Neuron (in vitro differentiated cells): ENCODE data around the gene KCNG1.
"Not testable (repeated sequence)": the region's sequence is repeated elsewhere in the genome, so short reads cannot be mapped to it uniquely, and the experiment has no call there.

Experiments
- H2AFZ ChIP-seq: one replicate; pipeline ENCODE4 v1.6.1; 2013; ENCODE audit warnings: low read depth, mild to moderate bottlenecking, inconsistent platforms, low read length, moderate library complexity
- H3K27me3 ChIP-seq: one replicate; pipeline ENCODE4 v1.6.1; 2013; ENCODE audit warnings: low read length; ENCODE audit not compliant: insufficient read depth
- H3K36me3 ChIP-seq: one replicate; pipeline ENCODE4 v1.6.1; 2013; ENCODE audit warnings: low read length; ENCODE audit not compliant: insufficient read depth
- H3K4me1 ChIP-seq: one replicate; pipeline ENCODE4 v1.6.1; 2013; ENCODE audit warnings: low read length; ENCODE audit not compliant: insufficient read depth
- H3K4me3 ChIP-seq: 2 replicates; pipeline ENCODE4 v1.5.1; 2013; ENCODE audit warnings: mild to moderate bottlenecking, low read length, moderate library complexity
- H3K9me3 ChIP-seq: one replicate; pipeline ENCODE4 v1.6.1; 2013; ENCODE audit warnings: low read length

KCNG1 gene

GRCh38 chr20:50982363-50982762, 40.5 kb downstream of the KCNG1 start:
- Histone ChIP-seq H3K36me3 (no peaks in the 10 kb centered on the region), H3K9me3 (no peaks in the 10 kb centered on the region), H3K27me3 (no peaks in the 10 kb centered on the region), H3K4me1 (peaks cover 15% of the 10 kb centered on the region), H3K4me3 (no peak overlapping the region), H2AFZ (no peak overlapping the region)

- Histone ChIP-seq H3K9me3 (no peaks in the 10 kb centered on the region), H2AFZ (no peak overlapping the region), H3K4me3 (no peak overlapping the region), H3K27me3 (no peaks in the 10 kb centered on the region), H3K36me3 (no peaks in the 10 kb centered on the region), H3K4me1 (peaks cover 22% of the 10 kb centered on the region)
Observed at GRCh38 chr20:50981714-50982048, 41.2 kb downstream of the KCNG1 start.

- peaks cover 22% of the 10 kb centered on the region for H3K4me1 ChIP-seq
- no peak overlapping the region for H3K4me3 ChIP-seq
- no peaks in the 10 kb centered on the region for H3K27me3 ChIP-seq
- H2AFZ ChIP-seq: no peak overlapping the region
- no peaks in the 10 kb centered on the region for H3K36me3 ChIP-seq
- no peaks in the 10 kb centered on the region for H3K9me3 ChIP-seq
Observed at GRCh38 chr20:50980851-50981713, 41.8 kb downstream of the KCNG1 start.

GRCh38 chr20:50980071-50980681, 42.7 kb downstream of the KCNG1 start:
- Histone ChIP-seq H2AFZ (no peak overlapping the region), H3K9me3 (no peaks in the 10 kb centered on the region), H3K27me3 (no peaks in the 10 kb centered on the region), H3K4me1 (peaks cover 22% of the 10 kb centered on the region), H3K36me3 (no peaks in the 10 kb centered on the region), H3K4me3 (no peak overlapping the region)

- H3K27me3 ChIP-seq, H2AFZ ChIP-seq, H3K36me3 ChIP-seq, H3K9me3 ChIP-seq, H3K4me3 ChIP-seq: not testable (repeated sequence)
- H3K4me1 ChIP-seq: peaks cover 22% of the 10 kb centered on the region
Observed at GRCh38 chr20:50978533-50978932, 44.4 kb downstream of the KCNG1 start.

- Histone ChIP-seq H2AFZ (no peak overlapping the region), H3K27me3 (no peaks in the 10 kb centered on the region), H3K4me1 (peaks cover 22% of the 10 kb centered on the region), H3K4me3 (no peak overlapping the region), H3K9me3 (peaks cover 2% of the 10 kb centered on the region), H3K36me3 (no peaks in the 10 kb centered on the region)
Observed at GRCh38 chr20:50977066-50978021, 45.6 kb downstream of the KCNG1 start.

GRCh38 chr20:50975701-50976330, 47.1 kb downstream of the KCNG1 start:
- H3K36me3 ChIP-seq: no peaks in the 10 kb centered on the region
- H2AFZ ChIP-seq: no peak overlapping the region
- peaks cover 2% of the 10 kb centered on the region for H3K9me3 ChIP-seq
- peaks cover 19% of the 10 kb centered on the region for H3K4me1 ChIP-seq
- no peak overlapping the region for H3K4me3 ChIP-seq
- H3K27me3 ChIP-seq: no peaks in the 10 kb centered on the region

GRCh38 chr20:50969912-50970311, 53.0 kb downstream of the KCNG1 start:
- Histone ChIP-seq H3K27me3 (no peaks in the 10 kb centered on the region), H3K36me3 (no peaks in the 10 kb centered on the region), H3K9me3 (peaks cover 2% of the 10 kb centered on the region), H3K4me3 (no peak overlapping the region), H2AFZ (no peak overlapping the region), H3K4me1 (peaks cover 28% of the 10 kb centered on the region)

GRCh38 chr20:50969435-50969834, 53.5 kb downstream of the KCNG1 start:
- Histone ChIP-seq H3K9me3 (peaks cover 2% of the 10 kb centered on the region), H3K4me3 (no peak overlapping the region), H3K27me3 (no peaks in the 10 kb centered on the region), H2AFZ (no peak overlapping the region), H3K36me3 (no peaks in the 10 kb centered on the region), H3K4me1 (peaks cover 28% of the 10 kb centered on the region)

- Histone ChIP-seq H3K4me3 (peak overlapping the region; percentile 25), H3K9me3 (no peaks in the 10 kb centered on the region), H3K27me3 (no peaks in the 10 kb centered on the region), H2AFZ (peak overlapping the region; percentile 79), H3K4me1 (peaks cover 28% of the 10 kb centered on the region), H3K36me3 (no peaks in the 10 kb centered on the region)
Observed at GRCh38 chr20:50968289-50968688, 54.6 kb downstream of the KCNG1 start.

- Histone ChIP-seq H3K36me3 (no peaks in the 10 kb centered on the region), H2AFZ (peak overlapping the region; percentile 79), H3K4me1 (peaks cover 28% of the 10 kb centered on the region), H3K4me3 (peak overlapping the region; percentile 25), H3K9me3 (no peaks in the 10 kb centered on the region), H3K27me3 (no peaks in the 10 kb centered on the region)
Observed at GRCh38 chr20:50967586-50967985, 55.3 kb downstream of the KCNG1 start.

- Histone ChIP-seq H3K9me3 (no peaks in the 10 kb centered on the region), H3K4me1 (peaks cover 30% of the 10 kb centered on the region), H3K36me3 (peaks cover 12% of the 10 kb centered on the region), H3K4me3 (peak overlapping the region; percentile 84), H3K27me3 (no peaks in the 10 kb centered on the region), H2AFZ (no peak overlapping the region)
Observed at GRCh38 chr20:50959543-50960126, 63.3 kb downstream of the KCNG1 start.
